OCI-LY7 (cell line): ENCODE measurements around the gene FAM110D. TPM values are rescaled to one million over a fixed set of nuclear protein-coding genes. Genes with fewer than 3 reads are reported as not detected.

ENCODE experiments used
- BruUV-seq: library from RNA; stranded (reverse); fragments of 400-500 nt; replicated peaks from 2 replicates; lab custom pipeline; 2021; lab: Mats Ljungman, UMichigan
- CTCF ChIA-PET: fragments of 300-600 bp; sonication (Branson Sonifier 250); formaldehyde crosslinking; loops from one replicate; lab custom pipeline; 2022; ENCODE audit warnings: antibody characterized with exemption; ENCODE audit not compliant: unreplicated experiment; lab: Charles Lee
- POLR2A ChIA-PET: fragments of 300-600 bp; sonication (Branson Sonifier 250); formaldehyde crosslinking; loops from one replicate; lab custom pipeline; 2022; ENCODE audit warnings: antibody characterized with exemption; lab: Charles Lee
- DNase-seq: peaks from one replicate; pipeline ENCODE4 v3.0.0-alpha.2; 2015; ENCODE audit warnings: low spot score
- H2AFZ ChIP-seq: fragments of 200-600 bp; sonication (generic), shearing (Covaris generic); 2 replicates; pipeline ENCODE4 v1.6.1; 2014; ENCODE audit warnings: mild to moderate bottlenecking, antibody characterized with exemption, low read length, moderate library complexity
- H3K27ac ChIP-seq: fragments of 200-600 bp; sonication (generic); 2 replicates; pipeline ENCODE4 v1.5.1; 2014; ENCODE audit warnings: mixed run types, low read depth, mild to moderate bottlenecking, moderate library complexity, low read length, inconsistent platforms; ENCODE audit not compliant: poor library complexity, severe bottlenecking
- H3K36me3 ChIP-seq: fragments of 200-600 bp; sonication (generic); 2 replicates; pipeline ENCODE4 v1.6.1; 2014; ENCODE audit warnings: mild to moderate bottlenecking, antibody characterized with exemption, low read length, moderate library complexity, mixed read lengths; ENCODE audit not compliant: insufficient read depth
- H3K4me1 ChIP-seq: fragments of 200-600 bp; sonication (generic); 2 replicates; pipeline ENCODE4 v1.5.1; 2014; ENCODE audit warnings: mild to moderate bottlenecking, low read length; ENCODE audit not compliant: insufficient read depth, poor library complexity, severe bottlenecking
- H3K4me2 ChIP-seq: fragments of 200-600 bp; sonication (generic); 2 replicates; pipeline ENCODE4 v1.6.1; 2014; ENCODE audit warnings: mild to moderate bottlenecking, low read length
- H3K4me3 ChIP-seq: fragments of 200-600 bp; sonication (generic); 2 replicates; pipeline ENCODE4 v1.5.1; 2014; ENCODE audit warnings: mild to moderate bottlenecking, low read depth, low read length; ENCODE audit not compliant: poor library complexity, severe bottlenecking
- H3K79me2 ChIP-seq: fragments of 200-600 bp; sonication (generic); 2 replicates; pipeline ENCODE4 v1.6.1; 2016; ENCODE audit warnings: low read depth, mild to moderate bottlenecking, low read length, moderate library complexity, mixed read lengths; ENCODE audit not compliant: insufficient read depth
- H3K9me2 ChIP-seq: fragments of 200-600 bp; sonication (generic); 2 replicates; pipeline ENCODE4 v1.6.1; 2016; ENCODE audit warnings: mild to moderate bottlenecking, low read length, mixed read lengths; ENCODE audit not compliant: insufficient read depth
- H3K9me3 ChIP-seq: fragments of 200-600 bp; sonication (generic); 2 replicates; pipeline ENCODE4 v1.6.1; 2014; ENCODE audit warnings: mild to moderate bottlenecking, mixed run types, low read length, mixed read lengths
- H4K20me1 ChIP-seq: fragments of 200-600 bp; sonication (generic); 2 replicates; pipeline ENCODE4 v1.6.1; 2014; ENCODE audit warnings: mild to moderate bottlenecking, antibody characterized with exemption, low read length, moderate library complexity, mixed read lengths; ENCODE audit not compliant: insufficient read depth
- CTCF ChIP-seq: fragments of 200-600 bp; sonication (generic); conservative IDR thresholded peaks from 2 replicates; pipeline ENCODE4 v1.5.1; 2014; ENCODE audit warnings: mild to moderate bottlenecking, antibody characterized with exemption, low read length, moderate library complexity, mixed read lengths
- EZH2phosphoT487 ChIP-seq: fragments of 200-600 bp; sonication (generic); IDR thresholded peaks from 2 replicates; pipeline ENCODE4 v1.6.1; 2018; ENCODE audit warnings: low read depth, borderline replicate concordance, mild to moderate bottlenecking, mixed run types, antibody characterized with exemption, low read length, moderate library complexity, mixed read lengths
- intact Hi-C: fragments of 100-400 bp; cut with micrococcal nuclease; formaldehyde crosslinking; loops from one replicate; pipeline ENCODE4 v1.10.0; 2022; ENCODE audit not compliant: unreplicated experiment
- total RNA-seq, 2 experiments: library from RNA; depleted of rRNA in 1 of 2; stranded (reverse); fragments of >200 nt in 1 of 2; shearing (Covaris generic) in 1 of 2; gene quantifications; 2 replicates each; pipeline ENCODE4 v1.2.3, GENCODE V29; 2014 to 2022

FAM110D gene
- total RNA-seq, 2 experiments from 2014 or later: 0.11 TPM; not detected in 1

GRCh38 chr1:26169198-26169554, 10.3 kb downstream of the FAM110D start:
- CTCF ChIA-PET: no interaction called here
- no peak for DNase-seq
- no TSS peak for BruUV-seq
- Histone ChIP-seq H3K79me2 (peaks cover 14% of the 10 kb centered on the region), H3K9me2 (no peaks in the 10 kb centered on the region), H2AFZ (no peak overlapping the region; the same call in 1 of the 2 replicates), H3K4me1 (peaks cover 9% of the 10 kb centered on the region), H3K4me2 (peak overlapping the region; percentile 40; the same call in 1 of the 2 replicates), H3K9me3 (no peaks in the 10 kb centered on the region), H3K36me3 (peaks cover 22% of the 10 kb centered on the region), H4K20me1 (no peaks in the 10 kb centered on the region), H3K27ac (no peak overlapping the region), H3K4me3 (peak overlapping the region; percentile 81)
- POLR2A ChIA-PET: no interaction called here
- intact Hi-C loops: loop anchor here (1.0 kb wide), 2 partner anchors 58 to 65 kb away; partner anchors contain the start of genes CEP85 and PDIK1L
- TF ChIP-seq CTCF: no peak
- no peak for TF ChIP-seq EZH2phosphoT487

- POLR2A ChIA-PET: interaction anchor here (0.7 to 0.8 kb wide), 3 partner anchors 57 to 237 kb away, joined by 3 read pairs; partner anchors contain the start of gene CEP85
- peak within 1 kb of the TSS; percentile 24 for H3K27ac ChIP-seq
- BruUV-seq: no TSS peak
Measured at GRCh38 chr1:26169669-26170471, 11.0 kb downstream of the FAM110D start, which contains the start of gene ZNF593. Gene ZNF593, plus strand, starts transcription at chr1:26169908. Its CDS starts 76 bp downstream, at chr1:26169984.

More at GRCh38 chr1:26169669-26170471, 11.0 kb downstream of the FAM110D start, which contains the start of gene ZNF593:
- CTCF ChIA-PET: interaction anchor here (0.5 kb wide), 1 partner anchor 161 kb away, joined by 4 read pairs; no protein-coding TSS in a partner anchor
- Histone ChIP-seq H3K4me3 (peak within 1 kb of the TSS; percentile 81), H3K9me3 (no peaks in the 10 kb centered on the region), H3K4me2 (peak within 1 kb of the TSS; percentile 87), H3K79me2 (peaks cover 14% of the 10 kb centered on the region), H3K9me2 (no peaks in the 10 kb centered on the region), H2AFZ (peak within 1 kb of the TSS; percentile 44; the same call in 1 of the 2 replicates), H3K4me1 (peaks cover 9% of the 10 kb centered on the region), H4K20me1 (no peaks in the 10 kb centered on the region), H3K36me3 (peaks cover 22% of the 10 kb centered on the region)
- TF ChIP-seq CTCF: peak; percentile 84
- TF ChIP-seq EZH2phosphoT487: no peak
- intact Hi-C loops: loop anchor here (1.0 kb wide), 2 partner anchors 59 to 64 kb away; partner anchors contain the start of genes CEP85 and PDIK1L
- peak; percentile 96 for DNase-seq
